ENCODE results near the gene COMMD4. TPM values are rescaled to one million over a fixed set of nuclear protein-coding genes. Genes with fewer than 3 reads are reported as not detected.
"Not testable (repeated sequence)": the region's sequence is repeated elsewhere in the genome, so short reads cannot be mapped to it uniquely, and the experiment has no call there.

COMMD4 gene
- 10 to 100 TPM; 92.7 to 97.4 TPM for total RNA-seq

- Mint-ChIP-seq H3K9me3 (no peaks in the 10 kb centered on the region), H3K27ac (peak within 1 kb of the TSS; percentile 90), H3K27me3 (no peaks in the 10 kb centered on the region), H3K4me1 (peaks cover 14% of the 10 kb centered on the region), H3K36me3 (peaks cover 7% of the 10 kb centered on the region), H3K4me3 (peak within 1 kb of the TSS; percentile 95)
- DNase-seq: peak; percentile 87
These were observed at the start of gene COMMD4 for GRCh38 chr15:75335705-75336355. TSS of gene COMMD4 (plus strand) at chr15:75336063. CDS start at chr15:75336090, 27 bp downstream.

- H3K36me3 Mint-ChIP-seq, H3K27me3 Mint-ChIP-seq, H3K9me3 Mint-ChIP-seq, H3K27ac Mint-ChIP-seq, H3K4me1 Mint-ChIP-seq, H3K4me3 Mint-ChIP-seq, DNase-seq: not testable (repeated sequence)
These were observed 42.2 kb upstream of the COMMD4 start for GRCh38 chr15:75293660-75294059.

- DNase-seq, H3K9me3 Mint-ChIP-seq, H3K4me3 Mint-ChIP-seq, H3K27me3 Mint-ChIP-seq, H3K36me3 Mint-ChIP-seq, H3K4me1 Mint-ChIP-seq, H3K27ac Mint-ChIP-seq: not testable (repeated sequence)
These were observed 37.1 kb upstream of the COMMD4 start for GRCh38 chr15:75298541-75299310.

GRCh38 chr15:75299311-75299688, 36.6 kb upstream of the COMMD4 start:
- not testable (repeated sequence) for H3K9me3 Mint-ChIP-seq, H3K4me1 Mint-ChIP-seq

GRCh38 chr15:75300026-75300425, 35.8 kb upstream of the COMMD4 start:
- not testable (repeated sequence) for H3K27ac Mint-ChIP-seq, DNase-seq, H3K4me1 Mint-ChIP-seq, H3K9me3 Mint-ChIP-seq, H3K36me3 Mint-ChIP-seq
- H3K27me3 Mint-ChIP-seq: peaks cover 15% of the 10 kb centered on the region
- peak overlapping the region; percentile 25 for H3K4me3 Mint-ChIP-seq

More at GRCh38 chr15:75299311-75299688, 36.6 kb upstream of the COMMD4 start:
- H3K27ac Mint-ChIP-seq, H3K27me3 Mint-ChIP-seq, H3K4me3 Mint-ChIP-seq, H3K36me3 Mint-ChIP-seq: not testable (repeated sequence)
- DNase-seq: peak; percentile 52

- no peak for DNase-seq
- Mint-ChIP-seq H3K27me3 (peaks cover 36% of the 10 kb centered on the region), H3K27ac (no peak overlapping the region), H3K4me1 (no peaks in the 10 kb centered on the region), H3K9me3 (no peaks in the 10 kb centered on the region), H3K36me3 (no peaks in the 10 kb centered on the region), H3K4me3 (no peak overlapping the region)
These were observed 33.5 kb upstream of the COMMD4 start for GRCh38 chr15:75302318-75302717.

GRCh38 chr15:75302753-75303152, 33.1 kb upstream of the COMMD4 start:
- not testable (repeated sequence) for H3K36me3 Mint-ChIP-seq, H3K9me3 Mint-ChIP-seq, H3K27ac Mint-ChIP-seq, H3K4me3 Mint-ChIP-seq, H3K4me1 Mint-ChIP-seq, DNase-seq
- peaks cover 41% of the 10 kb centered on the region for H3K27me3 Mint-ChIP-seq

- peaks cover 58% of the 10 kb centered on the region for H3K27me3 Mint-ChIP-seq
- no peak for DNase-seq
These were observed 29.7 kb upstream of the COMMD4 start for GRCh38 chr15:75306188-75306587.

GRCh38 chr15:75307778-75308390, 28.0 kb upstream of the COMMD4 start:
- no peaks in the 10 kb centered on the region for H3K9me3 Mint-ChIP-seq
- H3K36me3 Mint-ChIP-seq: no peaks in the 10 kb centered on the region
- H3K4me1 Mint-ChIP-seq: peaks cover 2% of the 10 kb centered on the region
- no peak overlapping the region for H3K27ac Mint-ChIP-seq
- DNase-seq: peak; percentile 25
- no peak overlapping the region for H3K4me3 Mint-ChIP-seq
- H3K27me3 Mint-ChIP-seq: peaks cover 60% of the 10 kb centered on the region

More at GRCh38 chr15:75306188-75306587, 29.7 kb upstream of the COMMD4 start:
- H3K9me3 Mint-ChIP-seq: no peaks in the 10 kb centered on the region
- no peaks in the 10 kb centered on the region for H3K4me1 Mint-ChIP-seq
- H3K4me3 Mint-ChIP-seq: no peak overlapping the region
- H3K36me3 Mint-ChIP-seq: no peaks in the 10 kb centered on the region
- no peak overlapping the region for H3K27ac Mint-ChIP-seq

- Mint-ChIP-seq H3K4me1 (peaks cover 2% of the 10 kb centered on the region), H3K4me3 (no peak overlapping the region), H3K36me3 (no peaks in the 10 kb centered on the region), H3K27ac (no peak overlapping the region), H3K27me3 (peaks cover 48% of the 10 kb centered on the region), H3K9me3 (no peaks in the 10 kb centered on the region)
- no peak for DNase-seq
These were observed 26.2 kb upstream of the COMMD4 start for GRCh38 chr15:75309711-75310110.

- not testable (repeated sequence) for H3K4me3 Mint-ChIP-seq, DNase-seq, H3K9me3 Mint-ChIP-seq, H3K27ac Mint-ChIP-seq, H3K36me3 Mint-ChIP-seq, H3K4me1 Mint-ChIP-seq
- peaks cover 21% of the 10 kb centered on the region for H3K27me3 Mint-ChIP-seq
These were observed 23.3 kb upstream of the COMMD4 start for GRCh38 chr15:75312548-75312947.

GRCh38 chr15:75313116-75313845, 22.6 kb upstream of the COMMD4 start:
- Mint-ChIP-seq H3K36me3 (no peaks in the 10 kb centered on the region), H3K27me3 (peaks cover 15% of the 10 kb centered on the region), H3K27ac (no peak overlapping the region)

GRCh38 chr15:75314552-75315290, 21.1 kb upstream of the COMMD4 start:
- peaks cover 4% of the 10 kb centered on the region for H3K27me3 Mint-ChIP-seq
- no peak overlapping the region for H3K27ac Mint-ChIP-seq
- no peak overlapping the region for H3K4me3 Mint-ChIP-seq
- no peaks in the 10 kb centered on the region for H3K9me3 Mint-ChIP-seq
- no peaks in the 10 kb centered on the region for H3K36me3 Mint-ChIP-seq
- DNase-seq: no peak
- H3K4me1 Mint-ChIP-seq: peaks cover 2% of the 10 kb centered on the region

More at GRCh38 chr15:75313116-75313845, 22.6 kb upstream of the COMMD4 start:
- H3K9me3 Mint-ChIP-seq: no peaks in the 10 kb centered on the region
- no peak overlapping the region for H3K4me3 Mint-ChIP-seq
- H3K4me1 Mint-ChIP-seq: peaks cover 2% of the 10 kb centered on the region
- no peak for DNase-seq

GRCh38 chr15:75319231-75319897, 16.5 kb upstream of the COMMD4 start:
- not testable (repeated sequence) for H3K9me3 Mint-ChIP-seq, H3K27ac Mint-ChIP-seq, H3K4me1 Mint-ChIP-seq, DNase-seq, H3K36me3 Mint-ChIP-seq, H3K4me3 Mint-ChIP-seq, H3K27me3 Mint-ChIP-seq

Data from activated naive CD8-positive, alpha-beta T cell treated with anti-CD3 and anti-CD28 coated beads for 36 hours (primary cell).